Jurkat, Clone E6-1 (cell line): ENCODE measurements around the gene CRIP2.

Source experiments
- DNase-seq: peaks from one replicate; pipeline ENCODE4 v3.0.0-alpha.2; 2011; ENCODE audit warnings: low read depth, low spot score
- H3K4me3 ChIP-seq: 2 replicates; pipeline ENCODE4 v1.5.1; 2011; ENCODE audit warnings: mild to moderate bottlenecking, low read length, control low read depth, moderate library complexity

Gene CRIP2

GRCh38 chr14:105505101-105505500, 30.5 kb downstream of the CRIP2 start:
- DNase-seq: no peak
- no peak overlapping the region for H3K4me3 ChIP-seq

- DNase-seq: no peak
- H3K4me3 ChIP-seq: no peak overlapping the region
Measured at GRCh38 chr14:105507247-105507646, 32.6 kb downstream of the CRIP2 start.

DNA sequence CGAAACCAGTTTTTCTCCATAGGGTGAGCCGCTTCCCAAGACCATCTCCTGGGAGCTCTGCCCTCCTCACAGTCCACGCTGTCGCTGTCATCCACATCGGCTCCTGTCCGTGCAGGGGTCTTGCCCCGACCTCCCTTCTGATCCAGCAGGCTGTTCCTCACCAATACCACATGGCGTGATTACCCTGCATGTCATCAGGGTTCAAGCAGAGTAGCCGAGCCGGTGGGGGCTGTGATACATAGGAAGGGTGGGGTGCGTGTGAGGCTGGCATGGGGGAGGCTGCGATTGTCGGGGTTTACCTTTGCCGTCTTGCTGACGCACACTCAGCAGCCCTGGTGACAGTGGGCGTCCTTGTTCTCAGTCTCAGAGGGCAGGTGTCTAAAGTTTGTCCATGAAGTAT, 33.4 kb downstream of the CRIP2 start:
- H3K4me3 ChIP-seq: no peak overlapping the region
- DNase-seq: no peak

- no peak for DNase-seq
- no peak overlapping the region for H3K4me3 ChIP-seq
Measured at GRCh38 chr14:105508601-105509000, 34.0 kb downstream of the CRIP2 start.

- H3K4me3 ChIP-seq: no peak overlapping the region
- no peak for DNase-seq
Measured at GRCh38 chr14:105517096-105517495, 42.5 kb downstream of the CRIP2 start.

GRCh38 chr14:105519946-105520698, 45.5 kb downstream of the CRIP2 start:
- H3K4me3 ChIP-seq: no peak overlapping the region
- DNase-seq: no peak

DNA sequence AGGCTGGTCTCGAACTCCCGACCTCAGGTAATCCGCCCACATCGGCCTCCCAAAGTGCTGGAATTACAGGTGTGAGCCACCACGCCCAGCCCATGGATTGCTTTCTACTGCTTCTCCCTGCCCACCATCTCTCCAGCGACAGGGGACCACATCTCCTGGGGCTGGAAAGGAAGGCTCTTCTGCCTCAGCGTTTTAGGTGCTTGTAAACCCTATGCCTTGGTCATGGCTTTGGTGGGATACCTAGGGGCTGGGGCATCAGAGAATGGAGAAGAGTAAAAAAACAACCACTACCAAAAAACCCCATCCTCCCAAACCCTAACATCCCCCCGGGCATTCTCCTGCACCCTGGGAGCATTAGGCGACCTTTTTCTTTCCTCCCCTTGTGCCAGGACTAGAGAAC, 50.7 kb downstream of the CRIP2 start:
- H3K4me3 ChIP-seq: no peak overlapping the region
- no peak for DNase-seq

DNA sequence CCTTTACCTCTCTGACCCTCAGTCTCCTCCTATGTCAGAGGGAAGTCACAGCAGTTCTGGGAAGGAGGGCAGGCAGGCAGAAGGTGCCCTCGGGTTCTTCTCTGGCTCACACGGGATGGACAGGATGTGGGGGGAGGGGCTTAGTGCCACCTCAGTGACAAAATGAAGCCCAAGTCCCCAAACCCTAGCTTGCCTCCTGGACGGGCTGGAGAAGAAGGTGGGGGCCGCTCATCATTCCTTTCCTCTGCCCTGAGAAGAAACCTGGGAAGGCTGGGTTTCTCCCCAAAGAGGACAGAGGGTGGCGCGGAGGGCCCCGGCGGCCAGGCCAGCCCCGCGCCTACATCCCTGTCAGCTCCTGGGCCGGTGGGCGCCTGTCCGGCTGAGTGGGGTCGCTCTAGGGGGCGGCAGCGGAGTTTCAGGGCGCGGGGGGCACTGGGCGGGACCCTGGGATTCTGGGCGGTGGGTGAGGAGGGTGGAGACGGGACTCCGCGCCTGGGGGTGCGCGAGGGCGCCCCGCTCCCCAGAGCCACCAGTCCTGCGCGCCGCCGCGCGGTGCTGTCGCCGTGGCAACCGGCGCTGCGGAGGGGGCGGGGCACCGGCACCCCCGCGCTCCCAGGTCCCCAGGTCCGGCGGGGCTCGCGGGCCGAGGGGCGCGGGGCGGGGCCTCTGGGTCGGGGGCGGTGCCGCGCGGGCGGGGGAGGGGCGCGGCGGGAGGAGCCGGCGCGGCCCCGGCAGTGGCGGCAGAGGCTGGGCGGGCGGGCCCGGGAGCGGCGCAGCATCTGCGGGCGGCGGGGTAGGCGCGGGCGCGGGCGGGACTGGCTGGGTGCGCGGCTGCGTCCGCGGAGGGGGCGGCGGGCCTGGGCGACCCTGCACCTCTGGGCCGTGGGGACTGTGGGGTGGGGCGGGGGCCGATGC, 51.5 kb downstream of the CRIP2 start, which contains the start of gene TMEM121:
Gene TMEM121, plus strand, starts transcription at position 723 of the 915 bp plus-strand sequence. CDS start 2,252 bp downstream, outside the sequence.
- DNase-seq: no peak
- peak within 1 kb of the TSS; percentile 24 for H3K4me3 ChIP-seq

GRCh38 chr14:105526776-105527380, 52.3 kb downstream of the CRIP2 start:
- H3K4me3 ChIP-seq: peak overlapping the region; percentile 24
- DNase-seq: no peak

DNA sequence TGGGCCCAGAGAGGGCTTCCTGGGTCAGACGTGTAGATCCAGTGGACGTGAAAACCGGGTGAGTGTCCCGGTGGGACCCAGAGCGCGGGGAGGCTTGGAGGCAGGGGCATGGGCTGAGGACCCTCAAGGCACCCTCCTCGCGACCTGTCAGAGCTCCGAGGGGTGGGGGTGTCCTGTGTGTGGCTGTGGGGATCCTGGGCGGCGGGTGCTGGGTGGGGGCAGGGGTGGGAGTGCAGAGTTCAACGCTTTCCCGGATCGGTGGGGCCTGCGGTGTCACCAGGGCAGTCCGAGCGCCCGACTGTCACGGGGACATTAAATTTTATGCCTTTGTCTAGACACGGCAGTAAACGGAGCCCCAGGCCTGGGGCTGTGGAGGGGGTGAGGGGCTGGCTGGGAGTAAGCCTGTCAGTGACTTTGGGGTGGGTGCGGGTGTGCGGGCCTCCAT, 52.8 kb downstream of the CRIP2 start:
- H3K4me3 ChIP-seq: no peak overlapping the region

DNA sequence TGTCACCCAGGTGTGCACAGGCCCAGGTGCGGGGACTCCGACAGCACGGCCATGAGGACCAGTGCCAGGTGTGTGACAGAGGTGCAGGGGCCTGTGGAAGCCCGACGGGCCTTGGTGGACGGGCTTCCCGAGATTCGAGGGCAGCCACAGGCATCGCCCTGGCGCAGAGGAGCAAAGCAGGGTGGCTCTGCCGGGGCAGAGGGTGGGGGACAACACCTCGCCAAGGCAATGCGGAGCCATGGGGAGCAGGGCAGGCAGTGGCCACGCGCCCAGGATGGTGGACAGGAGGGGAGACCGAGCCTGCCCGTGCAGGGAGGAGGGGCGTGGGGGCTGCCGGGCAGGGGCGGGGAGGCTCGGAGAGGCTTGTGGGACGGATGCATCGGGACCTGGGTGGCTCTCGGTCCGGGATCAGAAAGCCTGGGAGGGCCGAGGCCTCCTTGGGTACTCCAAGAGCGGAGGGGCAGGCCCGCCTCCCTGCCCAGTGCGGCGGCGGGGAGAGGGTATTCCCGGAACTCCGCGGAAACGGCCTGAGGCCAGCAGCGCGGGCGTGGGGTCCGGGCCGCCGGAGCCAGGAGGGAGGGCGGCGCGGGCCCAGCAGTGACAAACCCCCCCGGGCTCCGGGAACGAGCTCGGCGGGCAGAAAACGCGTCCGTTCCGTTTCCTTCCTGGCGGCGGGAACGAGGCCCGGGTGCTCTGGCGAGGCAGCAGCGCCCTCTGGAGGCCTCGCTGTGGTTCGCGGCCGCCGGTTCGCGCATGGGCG, 53.4 kb downstream of the CRIP2 start:
- peak overlapping the region; percentile 46 for H3K4me3 ChIP-seq
- peak; percentile 52 for DNase-seq

More for the DNA sequence above, 52.8 kb downstream of the CRIP2 start:
- DNase-seq: no peak

DNA sequence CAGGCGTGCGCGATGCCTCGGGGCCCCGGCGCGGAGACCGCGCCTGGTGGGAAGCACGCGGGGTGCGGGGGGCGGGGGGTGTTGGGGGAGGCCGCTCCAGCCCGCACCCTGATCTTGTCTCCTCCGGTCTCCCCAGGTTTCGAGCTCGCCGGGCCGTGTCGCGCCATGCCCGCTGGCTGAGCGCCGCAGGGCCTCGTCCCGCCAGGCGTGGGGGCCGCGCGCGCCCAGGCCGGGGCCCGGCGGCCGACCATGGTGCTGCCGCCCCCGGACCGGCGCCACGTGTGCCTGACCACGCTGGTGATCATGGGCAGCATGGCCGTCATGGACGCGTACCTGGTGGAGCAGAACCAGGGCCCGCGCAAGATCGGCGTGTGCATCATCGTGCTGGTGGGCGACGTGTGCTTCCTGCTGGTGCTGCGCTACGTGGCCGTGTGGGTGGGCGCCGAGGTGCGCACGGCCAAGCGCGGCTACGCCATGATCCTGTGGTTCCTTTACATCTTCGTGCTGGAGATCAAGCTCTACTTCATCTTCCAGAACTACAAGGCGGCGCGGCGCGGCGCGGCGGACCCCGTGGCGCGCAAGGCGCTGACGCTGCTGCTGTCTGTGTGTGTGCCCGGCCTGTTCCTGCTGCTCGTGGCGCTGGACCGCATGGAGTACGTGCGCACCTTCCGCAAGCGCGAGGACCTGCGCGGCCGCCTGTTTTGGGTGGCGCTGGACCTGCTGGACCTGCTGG, 54.1 kb downstream of the CRIP2 start:
- no peak for DNase-seq

DNA sequence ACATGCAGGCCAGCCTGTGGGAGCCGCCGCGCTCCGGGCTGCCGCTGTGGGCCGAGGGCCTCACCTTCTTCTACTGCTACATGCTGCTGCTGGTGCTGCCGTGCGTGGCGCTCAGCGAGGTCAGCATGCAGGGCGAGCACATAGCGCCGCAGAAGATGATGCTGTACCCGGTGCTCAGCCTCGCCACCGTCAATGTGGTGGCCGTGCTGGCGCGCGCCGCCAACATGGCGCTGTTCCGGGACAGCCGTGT, 54.6 kb downstream of the CRIP2 start:
- no peak overlapping the region for H3K4me3 ChIP-seq
- no peak for DNase-seq

More for the DNA sequence above, 54.1 kb downstream of the CRIP2 start:
- H3K4me3 ChIP-seq: no peak overlapping the region
